ENCODE results near the gene PANK4. TPM values are rescaled to one million over a fixed set of nuclear protein-coding genes. Genes with fewer than 3 reads are reported as not detected.

Gene PANK4
- total RNA-seq, 1 donor from 2014 or later: 80.1 TPM

- intact Hi-C loops (cut with micrococcal nuclease): no loop called here
Measured at GRCh38 chr1:2516124-2516523, 10.3 kb downstream of the PANK4 start.

GRCh38 chr1:2515763-2516080 lies 10.7 kb downstream of the PANK4 start:
- intact Hi-C loops (cut with micrococcal nuclease): no loop called here

GRCh38 chr1:2514863-2515762 lies 11.3 kb downstream of the PANK4 start:
- intact Hi-C loops (cut with micrococcal nuclease): no loop called here

GRCh38 chr1:2513939-2514652 lies 12.3 kb downstream of the PANK4 start:
- intact Hi-C loops (cut with micrococcal nuclease): no loop called here

- intact Hi-C loops (cut with micrococcal nuclease): no loop called here
Measured at GRCh38 chr1:2512862-2513421, 13.5 kb downstream of the PANK4 start.

- intact Hi-C loops (cut with micrococcal nuclease): no loop called here
Measured at GRCh38 chr1:2510366-2511155, 15.8 kb downstream of the PANK4 start.

- intact Hi-C loops (cut with micrococcal nuclease): no loop called here
Measured at GRCh38 chr1:2509589-2509988, 16.8 kb downstream of the PANK4 start.

GRCh38 chr1:2508751-2509150 lies 17.6 kb downstream of the PANK4 start:
- intact Hi-C loops (cut with micrococcal nuclease): no loop called here

- intact Hi-C loops (cut with micrococcal nuclease): no loop called here
Measured at GRCh38 chr1:2508180-2508579, 18.2 kb downstream of the PANK4 start.

- intact Hi-C loops (cut with micrococcal nuclease): no loop called here
Measured at GRCh38 chr1:2507744-2508155, 18.6 kb downstream of the PANK4 start.

- intact Hi-C loops (cut with micrococcal nuclease): no loop called here
Measured at GRCh38 chr1:2506901-2507565, 19.4 kb downstream of the PANK4 start.

GRCh38 chr1:2506007-2506860 lies 20.2 kb downstream of the PANK4 start:
- intact Hi-C loops (cut with micrococcal nuclease): no loop called here

GRCh38 chr1:2505461-2505994 lies 20.9 kb downstream of the PANK4 start:
- intact Hi-C loops (cut with micrococcal nuclease): no loop called here

GRCh38 chr1:2504949-2505272 lies 21.5 kb downstream of the PANK4 start:
- intact Hi-C loops (cut with micrococcal nuclease): no loop called here

GRCh38 chr1:2504225-2504948 lies 22.0 kb downstream of the PANK4 start:
- intact Hi-C loops (cut with micrococcal nuclease): no loop called here

- intact Hi-C loops (cut with micrococcal nuclease): no loop called here
Measured at GRCh38 chr1:2503554-2504224, 22.7 kb downstream of the PANK4 start.

- intact Hi-C loops (cut with micrococcal nuclease): no loop called here
Measured at GRCh38 chr1:2502661-2503553, 23.5 kb downstream of the PANK4 start.

GRCh38 chr1:2502210-2502609 lies 24.2 kb downstream of the PANK4 start:
- intact Hi-C loops (cut with micrococcal nuclease): no loop called here

Data from T-helper 1 cell treated with Interleukin-12 subunit alpha and Interleukin-12 subunit beta and Interleukin-4 antibody, amounts not matched to agents 30 ng/mL and 1 ng/mL, for 36 hours (primary cell).